Glutamatergic neuron (in vitro differentiated cells): ENCODE data around the gene PPP1R3D. TPM values are rescaled to one million over a fixed set of nuclear protein-coding genes. Genes with fewer than 3 reads are reported as not detected.

Experiments used
- DNase-seq: peaks from one replicate; pipeline ENCODE4 v3.0.0; 2022
- H3K27ac Mint-ChIP-seq: one replicate; pipeline ENCODE4 v1.8.0; 2020; ENCODE audit warnings: mild to moderate bottlenecking, mixed read lengths, inconsistent platforms; ENCODE audit not compliant: unreplicated experiment
- H3K27me3 Mint-ChIP-seq: one replicate; pipeline ENCODE4 v1.8.0; 2020; ENCODE audit warnings: mild to moderate bottlenecking, moderate library complexity, mixed read lengths, inconsistent platforms; ENCODE audit not compliant: unreplicated experiment
- H3K36me3 Mint-ChIP-seq: one replicate; pipeline ENCODE4 v1.8.0; 2020; ENCODE audit warnings: mild to moderate bottlenecking, mixed read lengths, inconsistent platforms; ENCODE audit not compliant: unreplicated experiment
- H3K4me1 Mint-ChIP-seq: one replicate; pipeline ENCODE4 v1.8.0; 2020; ENCODE audit warnings: mild to moderate bottlenecking, low read depth, mixed read lengths, inconsistent platforms; ENCODE audit not compliant: unreplicated experiment
- H3K4me3 Mint-ChIP-seq: one replicate; pipeline ENCODE4 v1.8.0; 2020; ENCODE audit warnings: mild to moderate bottlenecking, mixed read lengths, inconsistent platforms; ENCODE audit not compliant: unreplicated experiment
- H3K9me3 Mint-ChIP-seq: one replicate; pipeline ENCODE4 v1.8.0; 2020; ENCODE audit warnings: mild to moderate bottlenecking, moderate library complexity, mixed read lengths, inconsistent platforms; ENCODE audit not compliant: unreplicated experiment
- CTCF ChIP-seq: fragments of 200-600 bp; sonication (generic); IDR thresholded peaks from one replicate; pipeline ENCODE4 v1.5.0; 2021; ENCODE audit not compliant: partially characterized antibody, unreplicated experiment
- total RNA-seq: library from RNA; stranded (reverse); fragmentation: NEBNext Ultra II Directional; extraction: Animal tissue kit (Norgen Biotek cat#: 25700); gene quantifications from one replicate; pipeline ENCODE4 v1.2.1, GENCODE V29; 2021; ENCODE audit not compliant: unreplicated experiment

The PPP1R3D gene
- total RNA-seq, 1 donor from 2014 or later: 1.3 TPM

- H3K9me3 Mint-ChIP-seq: peaks cover 3% of the 10 kb centered on the region
- no peak for TF ChIP-seq CTCF
- no peak for DNase-seq
- peaks cover 24% of the 10 kb centered on the region for H3K4me1 Mint-ChIP-seq
- peak overlapping the region; percentile 6 for H3K27ac Mint-ChIP-seq
- H3K36me3 Mint-ChIP-seq: no peaks in the 10 kb centered on the region
- peak overlapping the region; percentile 6 for H3K4me3 Mint-ChIP-seq
- peaks cover 3% of the 10 kb centered on the region for H3K27me3 Mint-ChIP-seq
Measured at GRCh38 chr20:59944726-59945125, 4.6 kb upstream of the PPP1R3D start.

GRCh38 chr20:59942245-59942644 is 2.1 kb upstream of the PPP1R3D start:
- peaks cover 4% of the 10 kb centered on the region for H3K27me3 Mint-ChIP-seq
- DNase-seq: no peak
- H3K4me1 Mint-ChIP-seq: peaks cover 25% of the 10 kb centered on the region
- no peak overlapping the region for H3K27ac Mint-ChIP-seq
- H3K4me3 Mint-ChIP-seq: no peak overlapping the region
- H3K36me3 Mint-ChIP-seq: no peaks in the 10 kb centered on the region
- H3K9me3 Mint-ChIP-seq: peaks cover 6% of the 10 kb centered on the region
- TF ChIP-seq CTCF: no peak

GRCh38 chr20:59940956-59941294 is 820 bp upstream of the PPP1R3D start:
- peak overlapping the region; percentile 98 for H3K4me3 Mint-ChIP-seq
- peaks cover 4% of the 10 kb centered on the region for H3K27me3 Mint-ChIP-seq
- peak overlapping the region; percentile 100 for H3K27ac Mint-ChIP-seq
- peaks cover 23% of the 10 kb centered on the region for H3K4me1 Mint-ChIP-seq
- TF ChIP-seq CTCF: no peak
- peaks cover 6% of the 10 kb centered on the region for H3K9me3 Mint-ChIP-seq
- no peak for DNase-seq
- H3K36me3 Mint-ChIP-seq: no peaks in the 10 kb centered on the region

GRCh38 chr20:59939879-59940128 is 301 bp downstream of the PPP1R3D start:
- TF ChIP-seq CTCF: no peak
- H3K36me3 Mint-ChIP-seq: no peaks in the 10 kb centered on the region
- H3K4me3 Mint-ChIP-seq: peak overlapping the region; percentile 81
- no peak overlapping the region for H3K27ac Mint-ChIP-seq
- peaks cover 16% of the 10 kb centered on the region for H3K4me1 Mint-ChIP-seq
- peaks cover 4% of the 10 kb centered on the region for H3K27me3 Mint-ChIP-seq
- DNase-seq: peak; percentile 44
- peaks cover 6% of the 10 kb centered on the region for H3K9me3 Mint-ChIP-seq

GRCh38 chr20:59939052-59939878 is 840 bp downstream of the PPP1R3D start:
- no peak overlapping the region for H3K4me3 Mint-ChIP-seq

More at GRCh38 chr20:59939052-59939878, 840 bp downstream of the PPP1R3D start:
- Mint-ChIP-seq H3K4me1 (peaks cover 13% of the 10 kb centered on the region), H3K27me3 (peaks cover 4% of the 10 kb centered on the region), H3K27ac (no peak overlapping the region), H3K9me3 (peaks cover 6% of the 10 kb centered on the region), H3K36me3 (no peaks in the 10 kb centered on the region)
- TF ChIP-seq CTCF: no peak
- peak; percentile 42 for DNase-seq
